ENCODE measurements around the gene MRPS22. TPM values are rescaled to one million over a fixed set of nuclear protein-coding genes. Genes with fewer than 3 reads are reported as not detected.

MRPS22 gene
- total and polyA plus RNA-seq, 8 donors, result 9.6 to 75.8 (median 43.7) TPM

- peak in 1 of 2 donors; percentile 72 for DNase-seq
- no peaks in the 10 kb centered on the region for H3K9me3 ChIP-seq
- peaks cover 74 to 100% (median 100%) of the 10 kb centered on the region in 4 donors for H3K36me3 ChIP-seq
- no peaks in the 10 kb centered on the region for H3K27me3 ChIP-seq
- no peak overlapping the region for H3K4me3 ChIP-seq
- WGBS, 5 donors, result 69 to 84% (median 71%) methylated on average over 3 of the region's 3 CpGs
- H3K4me1 ChIP-seq, result peaks cover 0 to 4% (median 0%) of the 10 kb centered on the region in 4 donors
- no peak overlapping the region for H3K27ac ChIP-seq
- intact Hi-C loops (cut with DNase I; ENCODE audit: low total_unique reads), result no loop called here
- TF ChIP-seq EP300 (IDR thresholded peaks at IDR 0.05) (no peak), POLR2AphosphoS5 (IDR thresholded peaks at IDR 0.05) (peak in 1 of 3 donors; percentile 16), POLR2A (IDR thresholded peaks at IDR 0.05) (no peak), CTCF (IDR thresholded peaks at IDR 0.05) (peak in 3 of 7 experiments; percentile 25 to 39 (median 33))
Observed at GRCh38 chr3:139353920-139354556, 10.2 kb downstream of the MRPS22 start.

GRCh38 chr3:139354661-139355060 lies 10.8 kb downstream of the MRPS22 start:
- Histone ChIP-seq H3K4me1 (peaks cover 0 to 4% (median 0%) of the 10 kb centered on the region in 4 donors), H3K27ac (no peak overlapping the region), H3K27me3 (no peaks in the 10 kb centered on the region), H3K9me3 (no peaks in the 10 kb centered on the region), H3K36me3 (peaks cover 69 to 100% (median 100%) of the 10 kb centered on the region in 4 donors), H3K4me3 (no peak overlapping the region)
- 90 to 93% (median 92%) methylated on average over 4 of the region's 4 CpGs for WGBS, 5 donors
- TF ChIP-seq EP300 (IDR thresholded peaks at IDR 0.05) (no peak), CTCF (IDR thresholded peaks at IDR 0.05) (no peak), POLR2A (IDR thresholded peaks at IDR 0.05) (no peak), POLR2AphosphoS5 (IDR thresholded peaks at IDR 0.05) (no peak)
- intact Hi-C loops (cut with DNase I; ENCODE audit: low total_unique reads), result no loop called here
- DNase-seq, result no peak

- Histone ChIP-seq H3K27ac (no peak overlapping the region), H3K9me3 (no peaks in the 10 kb centered on the region), H3K27me3 (no peaks in the 10 kb centered on the region), H3K4me3 (no peak overlapping the region), H3K36me3 (peaks cover 70 to 100% (median 100%) of the 10 kb centered on the region in 4 donors), H3K4me1 (peaks cover 0 to 4% (median 0%) of the 10 kb centered on the region in 4 donors)
- DNase-seq, result peak in 1 of 2 donors; percentile 23
- intact Hi-C loops (cut with DNase I; ENCODE audit: low total_unique reads), result no loop called here
- 65 to 75% (median 74%) methylated on average over 4 of the region's 4 CpGs for WGBS, 5 donors
- TF ChIP-seq POLR2A (IDR thresholded peaks at IDR 0.05) (no peak), CTCF (IDR thresholded peaks at IDR 0.05) (no peak), EP300 (IDR thresholded peaks at IDR 0.05) (no peak), POLR2AphosphoS5 (IDR thresholded peaks at IDR 0.05) (no peak)
Observed at GRCh38 chr3:139355476-139355875, 11.7 kb downstream of the MRPS22 start.

GRCh38 chr3:139355891-139356290 lies 12.1 kb downstream of the MRPS22 start:
- intact Hi-C loops (cut with DNase I; ENCODE audit: low total_unique reads), result no loop called here
- Histone ChIP-seq H3K4me1 (peaks cover 0 to 4% (median 0%) of the 10 kb centered on the region in 4 donors), H3K27me3 (no peaks in the 10 kb centered on the region), H3K27ac (no peak overlapping the region), H3K36me3 (peaks cover 71 to 100% (median 100%) of the 10 kb centered on the region in 4 donors), H3K9me3 (no peaks in the 10 kb centered on the region), H3K4me3 (no peak overlapping the region)
- DNase-seq, result no peak
- WGBS, 5 donors, result 50 to 72% (median 62%) methylated on average over 1 of the region's 1 CpG
- no peak for TF ChIP-seq POLR2AphosphoS5 (IDR thresholded peaks at IDR 0.05)
- no peak for TF ChIP-seq EP300 (IDR thresholded peaks at IDR 0.05)
- no peak for TF ChIP-seq POLR2A (IDR thresholded peaks at IDR 0.05)
- TF ChIP-seq CTCF (IDR thresholded peaks at IDR 0.05), result no peak

Data from stomach (tissue), 9 donors.